ENCODE data around the gene NPSR1. TPM values are rescaled to one million over a fixed set of nuclear protein-coding genes. Genes with fewer than 3 reads are reported as not detected.

The NPSR1 gene
- total RNA-seq, 1 donor from 2014 or later = not detected

- no peaks in the 10 kb centered on the region for H3K27me3 ChIP-seq (ENCODE audit: control insufficient read depth, insufficient read depth, low read length)
- DNase-seq (ENCODE audit: low read depth) = no peak
- no peak for TF ChIP-seq CTCF (IDR thresholded peaks at IDR 0.05; ENCODE audit: insufficient read depth, low read length, poor library complexity, severe bottlenecking)
- H3K36me3 ChIP-seq (ENCODE audit: control insufficient read depth, insufficient read depth, low read length) = no peaks in the 10 kb centered on the region
- H3K4me3 ChIP-seq (ENCODE audit: low read depth, low read length) = no peak overlapping the region
Measured at GRCh38 chr7:34652809-34653208, 5.2 kb upstream of the NPSR1 start.

- TF ChIP-seq CTCF (IDR thresholded peaks at IDR 0.05; ENCODE audit: insufficient read depth, low read length, poor library complexity, severe bottlenecking) = no peak
- Histone ChIP-seq H3K36me3 (ENCODE audit: control insufficient read depth, insufficient read depth, low read length) (no peaks in the 10 kb centered on the region), H3K4me3 (ENCODE audit: low read depth, low read length) (no peak overlapping the region), H3K27me3 (ENCODE audit: control insufficient read depth, insufficient read depth, low read length) (no peaks in the 10 kb centered on the region)
- no peak for DNase-seq (ENCODE audit: low read depth)
Measured at GRCh38 chr7:34653787-34654186, 4.2 kb upstream of the NPSR1 start.

- H3K36me3 ChIP-seq (ENCODE audit: control insufficient read depth, insufficient read depth, low read length) = no peaks in the 10 kb centered on the region
- TF ChIP-seq CTCF (IDR thresholded peaks at IDR 0.05; ENCODE audit: insufficient read depth, low read length, poor library complexity, severe bottlenecking) = no peak
- H3K27me3 ChIP-seq (ENCODE audit: control insufficient read depth, insufficient read depth, low read length) = no peaks in the 10 kb centered on the region
- no peak overlapping the region for H3K4me3 ChIP-seq (ENCODE audit: low read depth, low read length)
- peak; percentile 19 for DNase-seq (ENCODE audit: low read depth)
Measured at GRCh38 chr7:34655384-34655783, 2.6 kb upstream of the NPSR1 start.

GRCh38 chr7:34656041-34656440, 2.0 kb upstream of the NPSR1 start:
- no peak for DNase-seq (ENCODE audit: low read depth)
- Histone ChIP-seq H3K27me3 (ENCODE audit: control insufficient read depth, insufficient read depth, low read length) (no peaks in the 10 kb centered on the region), H3K36me3 (ENCODE audit: control insufficient read depth, insufficient read depth, low read length) (no peaks in the 10 kb centered on the region), H3K4me3 (ENCODE audit: low read depth, low read length) (no peak overlapping the region)
- TF ChIP-seq CTCF (IDR thresholded peaks at IDR 0.05; ENCODE audit: insufficient read depth, low read length, poor library complexity, severe bottlenecking) = no peak

GRCh38 chr7:34659472-34660075, 1.6 kb downstream of the NPSR1 start:
- Histone ChIP-seq H3K27me3 (ENCODE audit: control insufficient read depth, insufficient read depth, low read length) (no peaks in the 10 kb centered on the region), H3K36me3 (ENCODE audit: control insufficient read depth, insufficient read depth, low read length) (no peaks in the 10 kb centered on the region), H3K4me3 (ENCODE audit: low read depth, low read length) (no peak overlapping the region)
- no peak for DNase-seq (ENCODE audit: low read depth)
- TF ChIP-seq CTCF (IDR thresholded peaks at IDR 0.05; ENCODE audit: insufficient read depth, low read length, poor library complexity, severe bottlenecking) = no peak

- H3K4me3 ChIP-seq (ENCODE audit: low read depth, low read length) = no peak overlapping the region
- no peaks in the 10 kb centered on the region for H3K27me3 ChIP-seq (ENCODE audit: control insufficient read depth, insufficient read depth, low read length)
- H3K36me3 ChIP-seq (ENCODE audit: control insufficient read depth, insufficient read depth, low read length) = no peaks in the 10 kb centered on the region
- no peak for DNase-seq (ENCODE audit: low read depth)
- TF ChIP-seq CTCF (IDR thresholded peaks at IDR 0.05; ENCODE audit: insufficient read depth, low read length, poor library complexity, severe bottlenecking) = no peak
Measured at GRCh38 chr7:34662058-34662708, 4.2 kb downstream of the NPSR1 start.

All from kidney epithelial cell (primary cell).